Nephron (organoid): Measurements from ENCODE around the gene NRG2.

Experiments used
- H3K27ac Mint-ChIP-seq, 3 experiments: 2 replicates each; pipeline ENCODE4 v1.8.0; 2020; ENCODE audit warnings: mixed read lengths in 3 of 3, mild to moderate bottlenecking in 2 of 3, moderate library complexity in 1 of 3
- H3K27me3 Mint-ChIP-seq: 2 replicates; pipeline ENCODE4 v1.8.0; 2021; ENCODE audit warnings: low read depth, mild to moderate bottlenecking, moderate library complexity, mixed read lengths
- H3K36me3 Mint-ChIP-seq: 2 replicates; pipeline ENCODE4 v1.8.0; 2020; ENCODE audit warnings: low read depth, mixed read lengths
- H3K4me1 Mint-ChIP-seq: 2 replicates; pipeline ENCODE4 v1.8.0; 2020; ENCODE audit warnings: mixed read lengths
- H3K4me3 Mint-ChIP-seq, 3 experiments: 2 replicates each; pipeline ENCODE4 v1.8.0; 2020; ENCODE audit warnings: mild to moderate bottlenecking in 3 of 3, mixed read lengths in 3 of 3, moderate library complexity in 2 of 3
- H3K9me3 Mint-ChIP-seq: 2 replicates; pipeline ENCODE4 v1.8.0; 2020; ENCODE audit warnings: mixed read lengths
- TF ChIP-seq, protein P1 (sequence below), 3 experiments: fragments of 200-600 bp; sonication (generic); IDR thresholded peaks; one replicate each; pipeline ENCODE4 v1.5.0; 2021; ENCODE audit warnings: antibody characterized with exemption in 3 of 3; ENCODE audit not compliant: unreplicated experiment in 3 of 3

NRG2 gene

DNA sequence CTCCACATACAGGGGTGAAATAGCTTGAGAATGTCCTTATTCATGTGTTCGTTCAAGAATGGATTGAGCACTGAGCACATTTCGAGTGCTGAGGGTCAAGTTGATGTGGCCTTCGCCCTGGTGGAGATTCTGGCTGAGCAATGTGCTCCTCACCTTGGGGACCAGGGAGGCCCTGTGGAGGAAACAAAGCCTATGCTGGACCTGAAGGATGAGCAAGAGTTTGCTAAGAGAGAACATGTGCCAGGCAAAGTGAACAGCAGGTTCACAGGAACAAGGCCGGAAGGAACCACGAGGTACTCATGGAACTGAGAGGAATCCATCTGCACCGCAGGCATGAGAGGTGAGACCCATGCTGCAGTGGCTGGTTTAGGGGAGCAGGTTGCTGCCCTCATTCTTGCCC lies 145.1 kb downstream of the NRG2 start:
- Mint-ChIP-seq H3K4me3 (no peak overlapping the region), H3K27ac (no peak overlapping the region), H3K36me3 (no peaks in the 10 kb centered on the region), H3K9me3 (no peaks in the 10 kb centered on the region), H3K4me1 (peaks cover 13% of the 10 kb centered on the region), H3K27me3 (peaks cover 71% of the 10 kb centered on the region)
- TF ChIP-seq, protein P1, sequence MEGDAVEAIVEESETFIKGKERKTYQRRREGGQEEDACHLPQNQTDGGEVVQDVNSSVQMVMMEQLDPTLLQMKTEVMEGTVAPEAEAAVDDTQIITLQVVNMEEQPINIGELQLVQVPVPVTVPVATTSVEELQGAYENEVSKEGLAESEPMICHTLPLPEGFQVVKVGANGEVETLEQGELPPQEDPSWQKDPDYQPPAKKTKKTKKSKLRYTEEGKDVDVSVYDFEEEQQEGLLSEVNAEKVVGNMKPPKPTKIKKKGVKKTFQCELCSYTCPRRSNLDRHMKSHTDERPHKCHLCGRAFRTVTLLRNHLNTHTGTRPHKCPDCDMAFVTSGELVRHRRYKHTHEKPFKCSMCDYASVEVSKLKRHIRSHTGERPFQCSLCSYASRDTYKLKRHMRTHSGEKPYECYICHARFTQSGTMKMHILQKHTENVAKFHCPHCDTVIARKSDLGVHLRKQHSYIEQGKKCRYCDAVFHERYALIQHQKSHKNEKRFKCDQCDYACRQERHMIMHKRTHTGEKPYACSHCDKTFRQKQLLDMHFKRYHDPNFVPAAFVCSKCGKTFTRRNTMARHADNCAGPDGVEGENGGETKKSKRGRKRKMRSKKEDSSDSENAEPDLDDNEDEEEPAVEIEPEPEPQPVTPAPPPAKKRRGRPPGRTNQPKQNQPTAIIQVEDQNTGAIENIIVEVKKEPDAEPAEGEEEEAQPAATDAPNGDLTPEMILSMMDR (IDR thresholded peaks at IDR 0.05; ENCODE audit: unreplicated experiment in 3 of 3), result no peak

DNA sequence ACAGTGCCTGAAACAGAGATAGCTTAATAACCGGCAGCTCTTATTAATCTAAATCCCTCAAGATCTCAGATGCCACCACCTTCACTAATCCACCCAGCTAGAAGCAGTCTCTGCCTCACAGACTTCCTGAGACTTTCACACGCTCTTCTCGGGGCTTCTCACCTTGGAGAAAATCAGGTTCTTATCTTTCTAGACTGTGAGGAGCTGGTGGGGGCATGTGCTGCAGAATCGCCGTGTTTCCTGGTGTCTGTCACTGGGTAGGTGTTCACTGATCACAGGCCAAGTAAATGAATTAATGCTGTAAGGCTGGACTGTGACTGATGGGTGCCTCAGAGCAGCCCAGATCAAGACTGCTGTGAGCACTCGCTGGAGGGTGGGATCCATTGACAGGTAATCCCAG lies 145.8 kb downstream of the NRG2 start:
- Mint-ChIP-seq H3K9me3 (no peaks in the 10 kb centered on the region), H3K27ac (no peak overlapping the region), H3K4me1 (peaks cover 12% of the 10 kb centered on the region), H3K4me3 (no peak overlapping the region), H3K27me3 (peaks cover 71% of the 10 kb centered on the region), H3K36me3 (no peaks in the 10 kb centered on the region)
- TF ChIP-seq, protein P1 (IDR thresholded peaks at IDR 0.05; ENCODE audit: unreplicated experiment in 3 of 3), result no peak

DNA sequence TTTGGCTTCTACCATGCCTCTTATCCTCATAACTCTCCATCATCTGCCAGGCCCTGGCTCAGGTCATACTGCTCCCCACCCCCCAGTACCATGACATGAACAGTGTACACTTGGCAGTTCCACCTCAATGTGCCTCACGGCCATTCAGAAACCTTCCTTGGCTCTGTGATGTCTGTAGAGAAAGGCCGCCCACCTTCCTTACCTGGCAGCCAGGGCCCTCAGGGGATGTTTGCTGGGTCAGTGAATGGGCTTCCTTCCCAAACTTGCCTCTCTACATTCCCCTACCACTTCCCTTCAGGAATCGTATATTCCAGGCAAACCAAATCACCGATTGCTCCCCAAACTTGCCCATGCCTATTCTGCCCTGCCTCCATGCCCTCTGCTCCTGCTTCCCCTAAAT lies 146.4 kb downstream of the NRG2 start:
- Mint-ChIP-seq H3K36me3 (no peaks in the 10 kb centered on the region), H3K9me3 (no peaks in the 10 kb centered on the region), H3K4me3 (no peak overlapping the region), H3K27ac (no peak overlapping the region), H3K27me3 (peaks cover 71% of the 10 kb centered on the region), H3K4me1 (peaks cover 12% of the 10 kb centered on the region)
- TF ChIP-seq, protein P1 (IDR thresholded peaks at IDR 0.05; ENCODE audit: unreplicated experiment in 3 of 3), result no peak

DNA sequence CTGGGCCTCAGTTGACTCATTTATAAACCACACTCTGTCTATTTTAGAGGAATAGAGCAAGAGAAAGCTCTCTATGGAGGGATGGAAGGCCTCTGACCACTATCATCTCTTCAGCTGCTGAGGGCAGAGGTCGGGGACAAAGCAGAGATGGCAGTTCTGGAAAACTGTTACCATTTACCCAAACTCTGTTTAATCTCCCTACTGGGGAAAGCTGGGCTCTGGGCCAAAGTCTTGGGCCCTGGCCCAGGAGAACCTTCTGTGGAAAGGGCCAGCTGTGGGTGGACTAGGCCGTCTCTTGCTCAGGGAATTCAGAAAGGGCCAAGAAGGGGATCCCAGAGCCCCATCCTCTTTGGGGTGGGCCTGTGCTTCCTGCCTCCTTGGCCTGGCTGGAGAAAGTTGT lies 147.5 kb downstream of the NRG2 start:
- Mint-ChIP-seq H3K4me1 (peaks cover 12% of the 10 kb centered on the region), H3K27ac (peak overlapping the region in 1 of 3 experiments; percentile 62), H3K36me3 (no peaks in the 10 kb centered on the region)

DNA sequence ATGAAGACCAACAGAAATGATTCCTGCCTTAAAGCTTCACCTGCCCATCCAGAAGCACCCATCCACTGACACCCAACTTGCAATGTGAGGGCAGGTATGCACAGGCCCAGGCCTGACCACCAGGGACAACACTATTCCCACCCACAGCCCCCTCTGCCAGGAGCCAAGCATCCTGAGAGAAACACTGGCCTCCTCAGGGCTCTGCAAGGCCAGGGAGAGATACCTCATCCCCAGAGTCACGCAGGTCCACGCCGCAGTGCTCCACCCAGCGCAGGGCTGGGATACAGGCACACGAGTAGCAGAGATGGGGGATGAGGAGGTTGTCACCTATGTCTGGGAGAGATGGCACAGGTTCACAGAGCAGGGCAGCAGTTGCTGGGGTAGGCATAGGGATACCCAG lies 148.1 kb downstream of the NRG2 start:
- no peaks in the 10 kb centered on the region for H3K9me3 Mint-ChIP-seq
- no peaks in the 10 kb centered on the region for H3K36me3 Mint-ChIP-seq
- no peak overlapping the region for H3K27ac Mint-ChIP-seq
- H3K4me1 Mint-ChIP-seq, result peaks cover 12% of the 10 kb centered on the region
- H3K27me3 Mint-ChIP-seq, result peaks cover 54% of the 10 kb centered on the region
- TF ChIP-seq, protein P1 (IDR thresholded peaks at IDR 0.05; ENCODE audit: unreplicated experiment in 3 of 3), result no peak
- no peak overlapping the region for H3K4me3 Mint-ChIP-seq

More for the DNA sequence above, 147.5 kb downstream of the NRG2 start:
- TF ChIP-seq, protein P1 (IDR thresholded peaks at IDR 0.05; ENCODE audit: unreplicated experiment in 3 of 3), result no peak
- Mint-ChIP-seq H3K9me3 (no peaks in the 10 kb centered on the region), H3K4me3 (no peak overlapping the region), H3K27me3 (peaks cover 60% of the 10 kb centered on the region)

DNA sequence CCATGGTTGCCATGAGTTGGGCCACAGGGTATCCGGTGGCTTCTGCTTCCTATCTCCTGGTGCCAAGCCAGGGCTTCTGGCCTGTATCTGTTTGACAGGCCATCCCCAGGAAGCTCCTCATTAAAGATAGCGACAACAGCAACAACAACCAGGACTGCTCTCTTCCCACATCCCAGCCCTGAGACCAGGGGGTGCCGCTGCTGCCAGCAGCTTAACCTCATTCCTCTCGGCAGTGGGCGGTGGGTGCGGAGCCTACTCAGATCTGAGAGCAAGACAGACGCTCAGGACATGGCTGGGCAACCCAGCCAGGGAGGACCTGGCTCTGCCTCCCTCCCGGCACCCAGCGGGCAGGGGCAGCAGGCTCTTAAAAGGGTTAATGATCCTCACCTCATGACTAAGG lies 149.2 kb downstream of the NRG2 start:
- Mint-ChIP-seq H3K27me3 (peaks cover 44% of the 10 kb centered on the region), H3K9me3 (no peaks in the 10 kb centered on the region), H3K4me3 (no peak overlapping the region), H3K27ac (no peak overlapping the region), H3K4me1 (peaks cover 12% of the 10 kb centered on the region), H3K36me3 (no peaks in the 10 kb centered on the region)
- TF ChIP-seq, protein P1 (IDR thresholded peaks at IDR 0.05; ENCODE audit: unreplicated experiment in 3 of 3), result no peak
